Activated T-helper 1 cell treated with anti-CD3 and anti-CD28 coated beads, Interleukin-12 subunit alpha, Interleukin-12 subunit beta, Interleukin-2, Interleukin-4 antibody, amounts not matched to agents 30 ng/mL and 10 ng/mL and 1 ng/mL, durations not matched to agents 14 hours and 24 hours and 36 hours (primary cell): ENCODE measurements around the gene DAGLB. TPM values are rescaled to one million over a fixed set of nuclear protein-coding genes. Genes with fewer than 3 reads are reported as not detected.
A peak's percentile ranks its signal among the peaks of the same experiment; 100 is the strongest.

Source experiments
- DNase-seq: peaks from one replicate; pipeline ENCODE4 v3.0.0; 2021; ENCODE audit warnings: low spot score
- H3K27ac Mint-ChIP-seq: one replicate; pipeline ENCODE4 v1.8.0; 2021; ENCODE audit warnings: mild to moderate bottlenecking, mixed read lengths
- H3K27me3 Mint-ChIP-seq: one replicate; pipeline ENCODE4 v1.8.0; 2022; ENCODE audit warnings: mild to moderate bottlenecking, moderate library complexity, mixed read lengths; ENCODE audit not compliant: insufficient read depth
- H3K36me3 Mint-ChIP-seq: one replicate; pipeline ENCODE4 v1.8.0; 2021; ENCODE audit warnings: low read depth, mixed read lengths
- H3K4me1 Mint-ChIP-seq: one replicate; pipeline ENCODE4 v1.8.0; 2021; ENCODE audit warnings: low read depth, mixed read lengths
- H3K4me3 Mint-ChIP-seq: one replicate; pipeline ENCODE4 v1.8.0; 2021; ENCODE audit warnings: mild to moderate bottlenecking, moderate library complexity, mixed read lengths
- H3K9me3 Mint-ChIP-seq: one replicate; pipeline ENCODE4 v1.8.0; 2021; ENCODE audit warnings: mixed read lengths
- intact Hi-C: fragments of 100-400 bp; cut with micrococcal nuclease; formaldehyde crosslinking; loops from one replicate; pipeline ENCODE4 v1.15.1; 2024
- total RNA-seq: library from RNA; stranded (reverse); gene quantifications from 2 replicates; pipeline ENCODE4 v1.2.3, GENCODE V29; 2022

Gene DAGLB
- total RNA-seq, 1 donor from 2014 or later, result 20.3 TPM

DNA sequence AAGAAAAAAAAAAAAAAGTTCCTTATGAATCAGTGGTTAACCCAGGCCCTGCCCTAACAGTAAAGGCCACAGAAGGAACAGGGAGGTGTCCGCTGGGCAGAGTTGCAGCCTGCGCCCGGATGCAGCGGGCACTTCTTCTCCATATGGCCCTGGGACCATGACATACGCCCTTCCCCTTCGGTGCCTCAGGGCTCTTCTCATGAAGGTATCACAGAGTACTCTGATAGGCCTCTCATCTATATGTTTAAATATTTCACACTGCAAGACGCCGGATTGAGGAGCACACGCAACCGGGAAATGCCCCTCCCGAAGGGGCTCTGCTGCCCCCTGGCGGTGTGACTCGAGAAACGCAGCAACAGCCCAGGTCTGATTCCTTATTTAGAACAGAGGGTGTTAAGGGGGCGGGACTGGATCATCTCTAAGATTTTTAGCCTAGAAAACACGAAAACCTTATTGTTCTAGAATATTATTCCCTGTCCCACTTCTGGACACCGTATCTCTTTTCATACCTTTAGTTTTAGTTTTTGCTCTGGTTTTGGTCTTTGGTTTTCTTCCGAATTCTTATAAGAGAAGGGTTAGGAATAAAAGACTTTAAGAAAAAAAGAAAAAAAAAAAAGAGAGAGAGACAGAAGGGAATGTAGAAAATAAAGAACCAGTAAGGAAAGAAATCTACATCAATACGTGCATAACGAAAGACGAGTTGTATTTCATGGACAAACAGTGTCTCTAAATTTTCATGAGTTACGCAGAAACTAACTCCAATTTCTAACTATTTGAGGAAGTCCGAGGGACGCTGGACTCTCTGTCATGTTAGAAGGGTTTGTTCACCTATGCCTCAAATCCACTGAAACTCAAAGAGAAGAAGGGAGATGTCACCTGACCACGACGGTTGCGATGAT is 12.0 kb downstream of the DAGLB start:
- intact Hi-C loops, result loop anchor here (1.0 to 5.0 kb wide), 2 partner anchors 12 to 163 kb away; partner anchors contain the start of genes CYTH3 and DAGLB
- no peaks in the 10 kb centered on the region for H3K27me3 Mint-ChIP-seq
- DNase-seq, result peak; percentile 80
- peaks cover 24% of the 10 kb centered on the region for H3K36me3 Mint-ChIP-seq
- H3K27ac Mint-ChIP-seq, result peak overlapping the region; percentile 83
- H3K4me1 Mint-ChIP-seq, result peaks cover 36% of the 10 kb centered on the region
- H3K9me3 Mint-ChIP-seq, result no peaks in the 10 kb centered on the region
- peak overlapping the region; percentile 71 for H3K4me3 Mint-ChIP-seq

DNA sequence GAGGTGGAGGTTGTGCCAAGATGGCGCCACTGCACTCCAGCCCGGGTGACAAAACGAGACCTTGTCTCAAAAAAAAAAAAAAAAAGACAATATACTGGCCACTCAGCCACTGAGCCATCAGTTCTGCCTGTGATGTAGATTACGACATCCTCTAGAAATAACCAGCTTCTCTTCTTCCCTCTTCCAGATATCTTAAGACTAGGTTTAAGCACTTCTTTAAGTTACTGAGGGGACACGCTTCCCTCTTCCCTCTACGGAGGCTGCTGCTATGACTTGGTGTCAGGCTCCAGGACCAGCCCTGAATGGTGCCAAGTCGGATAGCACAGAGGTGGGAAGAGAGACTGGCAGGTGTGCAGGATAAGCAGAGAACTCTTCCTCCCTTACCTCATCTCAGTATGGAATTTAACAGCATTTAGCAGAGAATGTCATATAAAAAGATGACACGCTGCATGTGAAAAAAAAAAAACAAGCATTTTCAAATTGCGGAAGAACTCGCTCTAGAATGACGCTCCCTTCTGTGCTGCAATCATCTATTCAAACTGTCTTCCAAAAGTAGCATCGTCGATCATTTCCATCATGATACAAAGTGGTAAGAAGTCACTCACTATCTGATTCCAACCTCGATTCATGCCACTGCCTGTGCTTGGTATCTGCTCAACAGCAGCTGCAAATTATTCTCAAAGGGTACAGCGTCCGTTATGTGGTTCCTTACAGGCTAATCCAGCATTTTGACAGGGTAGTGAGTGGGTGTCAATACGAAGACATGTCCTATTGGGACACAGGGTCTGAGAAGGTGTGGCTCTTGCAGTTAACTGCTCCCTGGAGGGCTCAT is 13.8 kb downstream of the DAGLB start:
- DNase-seq, result no peak
- no peak overlapping the region for H3K27ac Mint-ChIP-seq
- intact Hi-C loops, result no loop called here
- no peaks in the 10 kb centered on the region for H3K27me3 Mint-ChIP-seq
- H3K9me3 Mint-ChIP-seq, result no peaks in the 10 kb centered on the region
- peaks cover 20% of the 10 kb centered on the region for H3K36me3 Mint-ChIP-seq
- H3K4me1 Mint-ChIP-seq, result peaks cover 29% of the 10 kb centered on the region
- no peak overlapping the region for H3K4me3 Mint-ChIP-seq

DNA sequence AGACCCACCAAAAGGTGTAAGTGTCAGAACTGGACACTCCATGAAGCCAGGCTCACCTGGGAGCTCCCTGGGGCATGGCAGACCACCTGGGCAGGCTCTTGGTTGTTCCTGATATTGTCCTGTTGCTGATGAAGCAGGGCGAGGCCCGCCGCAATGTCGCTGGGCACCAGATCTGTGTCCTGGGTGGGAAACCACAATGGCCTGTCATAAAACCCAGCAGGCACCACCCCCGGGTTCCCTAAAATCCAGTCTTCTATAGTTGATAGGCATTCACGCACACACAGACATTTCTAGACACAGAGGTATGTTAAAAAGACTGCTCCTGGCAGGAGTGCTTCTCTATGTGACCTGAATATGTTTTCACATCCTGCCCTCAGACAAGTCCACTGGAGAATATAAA is 15.0 kb downstream of the DAGLB start:
- H3K27ac Mint-ChIP-seq, result no peak overlapping the region
- H3K4me1 Mint-ChIP-seq, result peaks cover 17% of the 10 kb centered on the region
- no peaks in the 10 kb centered on the region for H3K9me3 Mint-ChIP-seq
- no peaks in the 10 kb centered on the region for H3K27me3 Mint-ChIP-seq
- intact Hi-C loops, result no loop called here
- no peak for DNase-seq
- H3K36me3 Mint-ChIP-seq, result peaks cover 21% of the 10 kb centered on the region
- H3K4me3 Mint-ChIP-seq, result no peak overlapping the region

DNA sequence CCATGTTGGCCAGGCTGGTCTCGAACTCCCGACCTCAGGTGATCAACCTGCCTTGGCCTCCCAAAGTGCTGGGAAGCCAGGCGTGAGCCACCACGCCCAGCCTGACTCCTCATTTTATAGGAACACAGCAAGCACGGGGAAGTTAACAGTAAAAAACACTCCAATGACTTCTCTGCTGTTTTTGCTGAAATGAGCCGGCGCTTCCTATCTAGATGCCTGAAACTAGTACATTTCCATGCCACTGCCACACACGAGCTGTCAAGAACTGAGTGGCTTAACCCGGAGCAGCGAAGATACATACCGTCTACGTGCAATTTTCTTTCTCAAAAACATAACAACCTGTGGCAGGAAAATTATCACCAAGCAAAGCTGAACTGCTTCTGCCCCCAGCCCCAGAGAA is 16.8 kb downstream of the DAGLB start:
- no peak for DNase-seq
- Mint-ChIP-seq H3K4me3 (no peak overlapping the region), H3K27me3 (no peaks in the 10 kb centered on the region), H3K4me1 (peaks cover 7% of the 10 kb centered on the region), H3K36me3 (peaks cover 17% of the 10 kb centered on the region), H3K9me3 (no peaks in the 10 kb centered on the region), H3K27ac (no peak overlapping the region)
- intact Hi-C loops, result no loop called here

DNA sequence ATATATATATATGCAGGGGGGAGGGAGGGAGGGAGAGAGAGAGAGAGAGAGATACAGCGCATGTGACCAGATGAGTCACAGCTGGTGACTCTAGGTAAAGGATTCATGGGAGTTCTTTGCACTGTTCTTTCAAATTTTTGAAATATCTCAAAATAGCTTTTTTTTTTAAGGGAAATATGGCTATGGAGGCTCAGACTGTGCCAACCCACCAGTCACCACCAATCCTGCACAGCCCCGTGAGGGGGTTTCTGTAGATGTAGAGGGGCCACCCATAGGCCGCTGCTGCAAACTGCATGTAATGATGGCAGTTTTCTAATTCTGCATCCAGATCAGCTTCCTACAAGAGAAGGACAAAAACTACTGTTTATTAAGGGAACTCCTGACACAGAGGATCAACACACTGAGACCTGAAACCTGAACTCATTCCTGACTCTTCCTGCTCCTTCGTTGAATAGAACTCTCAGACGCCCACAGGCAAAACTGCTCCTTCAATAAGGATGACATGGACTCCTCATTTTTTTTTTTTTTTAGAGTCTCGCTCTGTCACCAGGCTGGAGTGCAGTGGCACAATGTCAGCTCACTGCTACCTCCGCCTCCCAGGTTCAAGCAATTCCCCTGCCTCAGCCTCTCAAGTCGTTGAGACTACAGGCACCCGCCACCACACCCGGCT is 17.3 kb downstream of the DAGLB start:
- Mint-ChIP-seq H3K4me1 (peaks cover 1% of the 10 kb centered on the region), H3K4me3 (no peak overlapping the region), H3K27me3 (no peaks in the 10 kb centered on the region), H3K27ac (no peak overlapping the region), H3K9me3 (no peaks in the 10 kb centered on the region), H3K36me3 (peaks cover 15% of the 10 kb centered on the region)
- intact Hi-C loops, result no loop called here
- DNase-seq, result no peak

DNA sequence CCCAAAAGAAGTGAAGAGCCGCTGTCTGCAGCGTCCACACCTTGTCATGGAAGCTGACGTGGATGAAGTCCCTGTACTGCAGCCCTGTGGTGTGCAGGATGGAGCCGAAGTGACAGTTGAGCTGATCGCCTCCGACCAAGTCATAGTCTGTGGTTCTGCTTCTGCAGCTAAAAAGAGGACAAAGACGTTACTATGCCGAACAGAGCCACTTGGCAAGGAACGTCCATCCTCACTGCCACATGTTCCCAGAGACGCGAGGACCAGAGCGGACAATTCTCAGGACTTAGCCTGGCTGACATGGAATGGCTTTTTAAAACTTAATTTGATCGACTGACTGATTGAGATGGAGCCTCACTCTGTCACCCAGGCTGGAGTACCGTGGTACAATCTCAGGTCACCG is 21.8 kb downstream of the DAGLB start:
- intact Hi-C loops, result no loop called here
- H3K9me3 Mint-ChIP-seq, result no peaks in the 10 kb centered on the region
- H3K27me3 Mint-ChIP-seq, result no peaks in the 10 kb centered on the region
- H3K4me1 Mint-ChIP-seq, result peaks cover 5% of the 10 kb centered on the region
- DNase-seq, result no peak
- peaks cover 14% of the 10 kb centered on the region for H3K36me3 Mint-ChIP-seq
- no peak overlapping the region for H3K27ac Mint-ChIP-seq
- H3K4me3 Mint-ChIP-seq, result no peak overlapping the region

DNA sequence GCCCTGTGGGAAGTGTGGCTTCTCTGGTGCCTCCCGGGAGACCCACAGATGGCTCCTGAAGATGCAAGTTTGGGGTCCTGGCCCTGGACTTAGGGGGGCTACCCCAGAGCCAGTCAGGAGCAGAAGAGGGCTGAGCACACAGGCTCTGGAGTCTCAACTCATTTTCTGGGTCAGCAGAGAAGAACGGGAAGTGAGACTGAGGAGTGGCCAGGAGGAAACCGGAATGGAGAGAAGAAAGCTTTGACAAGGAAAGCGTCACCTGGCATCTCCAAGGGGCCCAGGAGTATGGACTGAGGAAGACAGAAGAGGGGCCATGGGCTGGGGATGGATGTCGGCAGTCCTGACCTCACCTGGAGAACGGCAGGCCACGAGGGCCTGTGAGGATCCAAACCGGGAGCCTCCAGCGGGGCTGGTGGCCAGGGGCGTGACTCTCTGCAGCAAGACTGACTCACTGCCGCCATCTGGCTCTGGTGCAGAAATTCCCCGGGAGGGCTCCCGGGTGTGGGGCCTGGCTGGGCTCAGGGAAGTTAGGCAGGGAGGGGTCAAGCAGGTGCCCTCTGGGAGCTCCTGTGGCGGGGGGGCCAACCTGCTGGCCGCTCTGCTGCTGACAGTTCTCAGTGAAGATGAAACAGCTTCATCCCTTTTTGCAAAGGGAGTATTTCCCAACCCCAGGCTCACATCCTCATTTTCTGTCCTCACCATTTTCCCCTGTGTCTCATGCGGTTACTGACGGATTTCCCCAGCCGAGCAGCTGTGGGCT is 23.6 kb downstream of the DAGLB start:
- Mint-ChIP-seq H3K27me3 (no peaks in the 10 kb centered on the region), H3K36me3 (peaks cover 12% of the 10 kb centered on the region), H3K27ac (no peak overlapping the region), H3K4me1 (peaks cover 5% of the 10 kb centered on the region), H3K9me3 (no peaks in the 10 kb centered on the region), H3K4me3 (no peak overlapping the region)
- DNase-seq, result no peak
- intact Hi-C loops, result no loop called here

DNA sequence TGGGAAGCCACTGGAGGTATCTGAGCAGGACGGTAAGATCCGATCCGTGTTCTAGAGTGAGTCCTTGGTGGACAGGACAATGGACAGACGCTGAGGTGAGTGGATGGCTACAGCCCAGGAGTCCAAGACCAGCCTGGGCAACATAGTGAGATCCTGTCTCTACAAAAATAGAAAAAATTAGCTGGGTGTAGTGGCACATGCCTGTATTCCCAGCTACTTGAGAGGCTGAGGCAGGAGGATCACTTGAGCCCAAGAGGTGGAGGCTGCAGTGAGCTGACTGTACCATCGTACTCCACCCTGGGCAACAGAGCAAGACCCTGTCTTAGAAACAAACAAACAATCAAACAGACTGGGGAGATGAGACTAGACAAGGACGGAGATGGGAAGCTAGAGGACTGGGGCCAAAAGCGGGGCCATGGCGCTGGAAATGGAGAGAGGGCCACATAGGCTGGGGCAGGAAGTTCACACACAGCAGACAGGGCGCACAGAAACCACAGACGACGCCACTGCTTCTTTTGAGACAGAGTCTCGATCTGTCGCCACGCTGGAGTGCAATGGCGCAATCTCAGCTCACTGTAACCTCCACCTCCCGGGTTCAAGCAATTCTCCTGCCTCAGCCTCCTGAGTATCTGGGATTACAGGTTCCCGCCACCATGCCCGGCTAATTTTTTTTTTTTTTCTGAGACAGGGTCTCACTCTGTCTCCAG is 24.7 kb downstream of the DAGLB start:
- H3K27ac Mint-ChIP-seq, result no peak overlapping the region
- no peaks in the 10 kb centered on the region for H3K9me3 Mint-ChIP-seq
- H3K36me3 Mint-ChIP-seq, result peaks cover 10% of the 10 kb centered on the region
- H3K4me3 Mint-ChIP-seq, result no peak overlapping the region
- peaks cover 5% of the 10 kb centered on the region for H3K4me1 Mint-ChIP-seq
- intact Hi-C loops, result no loop called here
- no peak for DNase-seq
- no peaks in the 10 kb centered on the region for H3K27me3 Mint-ChIP-seq

DNA sequence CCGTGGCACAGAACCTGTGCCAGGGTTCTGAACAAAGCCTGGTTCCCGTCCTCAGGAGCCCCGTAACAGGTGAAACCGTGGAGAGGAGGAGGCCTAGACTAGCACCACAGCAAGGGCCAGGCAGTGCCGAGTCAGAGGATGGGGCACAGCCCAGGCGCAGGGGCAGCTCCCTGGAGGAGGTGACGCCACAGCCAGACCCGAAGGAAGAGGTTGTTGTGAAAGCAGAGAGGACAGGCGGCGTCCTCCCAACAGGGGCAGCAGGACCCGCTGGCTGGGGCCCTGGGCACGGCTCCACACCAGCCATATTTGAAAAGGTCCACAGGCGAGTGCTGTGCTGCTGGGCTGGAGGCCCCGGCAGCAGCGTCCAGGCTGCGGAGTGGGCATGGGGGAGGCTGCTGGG is 25.7 kb downstream of the DAGLB start:
- intact Hi-C loops, result no loop called here
- H3K36me3 Mint-ChIP-seq, result peaks cover 10% of the 10 kb centered on the region
- H3K9me3 Mint-ChIP-seq, result no peaks in the 10 kb centered on the region
- peaks cover 5% of the 10 kb centered on the region for H3K4me1 Mint-ChIP-seq
- H3K4me3 Mint-ChIP-seq, result no peak overlapping the region
- no peak overlapping the region for H3K27ac Mint-ChIP-seq
- H3K27me3 Mint-ChIP-seq, result no peaks in the 10 kb centered on the region
- no peak for DNase-seq

DNA sequence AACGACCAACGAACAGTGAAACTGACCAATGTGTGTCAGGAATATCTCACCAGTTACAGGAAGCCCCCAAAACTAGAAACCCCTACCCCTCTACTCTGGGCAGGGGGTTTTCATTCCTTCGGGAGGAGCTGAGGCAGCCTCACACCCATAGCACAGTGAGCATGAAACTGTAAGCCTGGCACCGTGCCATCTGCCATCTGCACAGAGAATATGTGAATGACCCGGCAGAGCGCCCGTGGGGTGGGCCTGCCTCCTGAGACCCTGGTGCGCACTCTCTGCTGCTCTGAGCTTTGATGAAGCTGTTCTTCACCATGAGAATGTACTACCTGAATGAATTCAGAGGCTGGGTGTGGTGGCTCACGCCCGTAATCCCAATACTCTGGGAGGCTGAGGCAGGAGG is 27.1 kb downstream of the DAGLB start:
- no peak overlapping the region for H3K4me3 Mint-ChIP-seq
- no peaks in the 10 kb centered on the region for H3K27me3 Mint-ChIP-seq
- intact Hi-C loops, result no loop called here
- H3K27ac Mint-ChIP-seq, result no peak overlapping the region
- H3K36me3 Mint-ChIP-seq, result peaks cover 20% of the 10 kb centered on the region
- no peaks in the 10 kb centered on the region for H3K9me3 Mint-ChIP-seq
- peaks cover 5% of the 10 kb centered on the region for H3K4me1 Mint-ChIP-seq
- no peak for DNase-seq

DNA sequence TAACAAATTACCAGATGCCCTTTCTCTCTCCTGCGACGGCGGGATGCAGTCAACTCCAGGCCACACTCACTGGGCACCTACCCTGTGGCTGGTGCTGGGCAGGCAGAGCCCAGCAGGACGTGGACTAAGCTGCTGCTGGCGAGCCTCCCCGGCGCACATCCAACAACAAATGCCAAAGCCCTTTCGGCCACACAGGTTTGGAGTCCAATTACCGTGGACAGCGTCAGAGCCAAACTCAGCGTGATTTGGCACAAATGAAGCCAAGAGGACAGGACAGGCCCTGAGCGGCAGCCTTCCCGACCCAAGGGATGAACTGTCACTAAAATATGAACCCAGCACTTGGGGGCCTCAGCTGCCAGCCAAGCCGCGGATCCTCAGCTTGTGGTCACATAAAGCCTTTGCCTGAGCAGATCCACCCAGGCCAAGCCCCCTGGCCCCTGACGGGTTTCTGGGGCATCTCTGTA is 28.4 kb downstream of the DAGLB start:
- Mint-ChIP-seq H3K27ac (no peak overlapping the region), H3K4me1 (peaks cover 5% of the 10 kb centered on the region), H3K4me3 (no peak overlapping the region), H3K36me3 (peaks cover 17% of the 10 kb centered on the region), H3K27me3 (no peaks in the 10 kb centered on the region), H3K9me3 (no peaks in the 10 kb centered on the region)
- intact Hi-C loops, result no loop called here
- no peak for DNase-seq

DNA sequence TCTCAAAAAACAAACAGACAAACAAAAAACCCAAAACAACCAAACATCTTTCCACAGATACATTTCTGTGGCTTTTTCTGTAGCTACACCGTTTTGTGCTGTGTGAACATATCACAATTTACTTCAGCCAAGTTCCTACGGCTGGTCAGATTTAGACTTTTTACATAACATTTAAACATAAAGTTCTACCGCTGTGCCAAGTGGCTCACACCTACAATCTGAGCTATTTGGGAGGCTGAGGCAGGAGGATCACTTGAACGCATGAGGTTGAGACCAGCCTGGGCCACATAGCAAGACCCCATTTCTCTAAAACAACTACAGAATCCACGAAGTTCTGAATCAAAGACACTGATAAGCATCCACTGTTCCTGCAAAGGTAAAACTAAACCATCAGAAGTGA is 30.3 kb downstream of the DAGLB start:
- Mint-ChIP-seq H3K9me3 (no peaks in the 10 kb centered on the region), H3K4me1 (no peaks in the 10 kb centered on the region), H3K27me3 (no peaks in the 10 kb centered on the region), H3K4me3 (no peak overlapping the region), H3K36me3 (peaks cover 21% of the 10 kb centered on the region), H3K27ac (no peak overlapping the region)
- intact Hi-C loops, result no loop called here
- no peak for DNase-seq
